Common myeloid progenitor, CD34-positive (primary cell): ENCODE data around the gene CALML6.

Experiments used
- CTCF ChIA-PET: fragments of 350-600 bp; sonication (Branson Sonifier 250); formaldehyde crosslinking; loops from one replicate; lab custom pipeline; 2021; ENCODE audit warnings: antibody characterized with exemption; lab: Charles Lee
- POLR2A ChIA-PET: fragments of 350-600 bp; sonication (Branson Sonifier 250); formaldehyde crosslinking; loops from one replicate; lab custom pipeline; 2021; ENCODE audit warnings: antibody characterized with exemption; lab: Charles Lee
- DNase-seq, 3 donors: peaks; one replicate each; pipeline versions ENCODE4 v3.0.0 to v3.0.0-alpha.2; 2013
- H3K27ac ChIP-seq, 2 experiments: 1 replicate in 1 of 2; 2 replicates in 1 of 2; pipeline ENCODE4 v1.7.0; 2013; ENCODE audit warnings: inconsistent platforms in 2 of 2, low read length in 2 of 2, mild to moderate bottlenecking in 2 of 2, low read depth in 1 of 2, moderate library complexity in 1 of 2; ENCODE audit not compliant: severe bottlenecking in 2 of 2, insufficient read depth in 1 of 2, poor library complexity in 1 of 2
- H3K27me3 ChIP-seq, 5 experiments: replicated peaks in 2 of 5; 1 replicate in 3 of 5; 2 replicates in 2 of 5; pipeline versions ENCODE4 v1.6.1 to v1.7.0; 2013; ENCODE audit warnings: low read length in 4 of 5, mild to moderate bottlenecking in 2 of 5, moderate library complexity in 2 of 5, inconsistent platforms in 1 of 5; ENCODE audit not compliant: insufficient read depth in 5 of 5, control insufficient read depth in 4 of 5
- H3K36me3 ChIP-seq, 4 experiments: 1 replicate in 2 of 4; 2 replicates in 2 of 4; pipeline versions ENCODE4 v1.6.1 to v1.7.0; 2013; ENCODE audit warnings: low read length in 3 of 4, control low read depth in 1 of 4, mild to moderate bottlenecking in 1 of 4; ENCODE audit not compliant: control insufficient read depth in 4 of 4, insufficient read depth in 4 of 4
- H3K4me1 ChIP-seq, 4 experiments: 1 replicate in 3 of 4; 2 replicates in 1 of 4; pipeline versions ENCODE4 v1.6.1 to v1.7.1; 2013; ENCODE audit warnings: low read length in 3 of 4, mild to moderate bottlenecking in 3 of 4, control low read depth in 1 of 4, inconsistent platforms in 1 of 4, moderate library complexity in 1 of 4; ENCODE audit not compliant: control insufficient read depth in 4 of 4, insufficient read depth in 4 of 4; ENCODE audit errors: control extremely low read depth in 1 of 4
- H3K4me3 ChIP-seq, 7 experiments: 1 replicate in 4 of 7; 2 replicates in 3 of 7; pipeline versions ENCODE4 v1.5.1 to v1.7.0; 2013; ENCODE audit warnings: mild to moderate bottlenecking in 7 of 7, low read length in 6 of 7, moderate library complexity in 6 of 7, inconsistent platforms in 2 of 7, low read depth in 2 of 7, control low read depth in 1 of 7; ENCODE audit not compliant: insufficient read depth in 4 of 7, control insufficient read depth in 1 of 7; ENCODE audit errors: extremely low read depth in 1 of 7
- H3K9me3 ChIP-seq, 5 experiments: 1 replicate in 4 of 5; 2 replicates in 1 of 5; pipeline versions ENCODE4 v1.6.1 to v1.7.1; 2013; ENCODE audit warnings: low read length in 4 of 5, mild to moderate bottlenecking in 2 of 5, inconsistent platforms in 1 of 5, low read depth in 1 of 5, moderate library complexity in 1 of 5; ENCODE audit not compliant: control insufficient read depth in 4 of 5, insufficient read depth in 2 of 5; ENCODE audit errors: control extremely low read depth in 1 of 5
- WGBS: methylation state at CpG from one replicate; pipeline ENCODE4 v1.1.5; 2013; ENCODE audit not compliant: insufficient coverage; 5-methylcytosine and 5-hydroxymethylcytosine counted together

CALML6 gene

DNA sequence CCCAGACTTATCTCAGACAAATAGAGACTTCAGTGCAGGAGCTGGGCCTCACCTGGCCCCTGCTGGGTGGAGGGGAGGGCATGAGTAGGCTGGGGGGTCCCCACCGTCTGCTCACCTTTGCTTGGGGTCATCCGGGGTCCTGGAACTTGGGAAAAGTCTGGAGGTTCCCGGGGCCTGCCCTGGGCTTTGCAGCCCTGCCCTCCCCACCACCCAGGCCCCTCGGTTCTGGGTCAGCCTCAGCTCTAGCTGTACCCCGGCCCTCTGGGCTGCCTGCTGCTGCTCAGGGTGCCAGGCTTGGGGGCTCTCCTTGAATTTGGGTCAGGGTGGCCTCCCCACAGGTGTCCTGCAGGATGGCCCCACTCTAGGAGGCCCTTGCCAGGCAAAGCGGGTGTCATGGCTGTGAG lies 6.4 kb downstream of the CALML6 start:
- DNase-seq: no peak
- H3K36me3 ChIP-seq: no peaks in the 10 kb centered on the region
- no peak overlapping the region for H3K27ac ChIP-seq
- peaks cover 0 to 17% (median 16%) of the 10 kb centered on the region in 4 experiments for H3K4me1 ChIP-seq
- 96% methylated on average over 6 of the region's 6 CpGs for WGBS
- POLR2A ChIA-PET: no interaction called here
- no peaks in the 10 kb centered on the region for H3K9me3 ChIP-seq
- CTCF ChIA-PET: no interaction called here
- no peak overlapping the region for H3K4me3 ChIP-seq
- H3K27me3 ChIP-seq: peaks cover 0 to 3% (median 0%) of the 10 kb centered on the region in 5 experiments

DNA sequence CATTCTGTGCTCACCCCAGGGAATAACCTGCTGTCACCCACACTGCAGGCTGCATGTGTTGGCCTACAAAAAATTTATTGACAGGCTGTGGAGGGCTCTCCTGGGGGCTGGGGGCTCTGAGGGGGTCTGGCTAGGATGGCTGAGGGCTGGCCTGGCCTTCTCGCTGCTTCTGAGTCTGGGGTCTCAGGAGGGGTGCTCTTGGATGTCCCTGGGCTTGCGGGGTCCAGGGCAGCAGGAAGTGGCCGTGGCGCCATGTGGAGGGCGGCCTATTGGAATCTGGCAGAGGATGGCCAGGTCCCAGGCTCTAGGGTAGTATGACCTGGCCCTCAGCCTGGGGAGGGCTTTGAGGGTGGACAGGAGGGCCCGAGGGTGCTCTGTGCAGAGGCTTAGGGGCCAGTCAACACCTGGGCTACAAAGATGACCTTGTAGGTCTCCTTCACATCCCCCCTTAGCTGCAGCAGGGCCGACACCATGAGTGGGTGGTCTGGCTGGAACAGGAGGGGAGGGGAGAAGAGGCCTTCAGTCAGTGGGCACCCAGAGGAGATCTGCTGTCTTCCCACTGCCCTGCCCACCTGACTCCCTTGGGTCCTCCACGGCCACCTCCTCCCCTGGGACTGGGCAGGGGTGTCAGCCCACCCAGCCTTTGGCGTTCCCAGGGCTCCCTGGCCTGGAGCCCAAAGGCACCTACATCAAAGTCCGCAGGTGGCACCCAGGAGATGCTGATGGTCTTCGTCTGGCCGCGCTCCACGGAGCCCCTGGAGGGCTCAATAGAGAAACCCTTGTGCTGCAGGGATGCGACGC lies 7.0 kb downstream of the CALML6 start:
- ChIA-PET POLR2A (no interaction called here), CTCF (no interaction called here)
- H3K27me3 ChIP-seq: peaks cover 0 to 3% (median 0%) of the 10 kb centered on the region in 5 experiments
- no peak for DNase-seq
- no peak overlapping the region for H3K4me3 ChIP-seq
- no peak overlapping the region for H3K27ac ChIP-seq
- H3K36me3 ChIP-seq: no peaks in the 10 kb centered on the region
- WGBS: 92% methylated on average over 14 of the region's 16 CpGs
- H3K9me3 ChIP-seq: no peaks in the 10 kb centered on the region
- H3K4me1 ChIP-seq: peaks cover 0 to 17% (median 16%) of the 10 kb centered on the region in 4 experiments

DNA sequence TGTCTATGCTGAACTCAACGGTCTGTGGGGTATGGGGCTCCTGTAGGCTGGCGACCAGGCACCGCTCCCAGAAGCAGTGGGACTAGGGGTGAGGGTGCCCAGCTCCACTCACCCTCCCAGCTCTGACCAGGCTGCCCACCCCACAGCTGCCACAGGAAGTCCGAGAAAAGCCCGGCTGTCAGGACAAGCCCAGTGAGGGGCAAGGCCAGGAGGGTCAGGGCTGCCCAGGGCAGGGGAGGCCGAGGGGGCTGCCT lies 7.6 kb downstream of the CALML6 start:
- Histone ChIP-seq H3K36me3 (no peaks in the 10 kb centered on the region), H3K9me3 (no peaks in the 10 kb centered on the region), H3K27me3 (peaks cover 0 to 3% (median 0%) of the 10 kb centered on the region in 5 experiments), H3K4me3 (no peak overlapping the region), H3K4me1 (peaks cover 0 to 17% (median 16%) of the 10 kb centered on the region in 4 experiments), H3K27ac (no peak overlapping the region)
- ChIA-PET CTCF (no interaction called here), POLR2A (no interaction called here)
- DNase-seq: no peak
- 91% methylated on average over 6 of the region's 6 CpGs for WGBS

DNA sequence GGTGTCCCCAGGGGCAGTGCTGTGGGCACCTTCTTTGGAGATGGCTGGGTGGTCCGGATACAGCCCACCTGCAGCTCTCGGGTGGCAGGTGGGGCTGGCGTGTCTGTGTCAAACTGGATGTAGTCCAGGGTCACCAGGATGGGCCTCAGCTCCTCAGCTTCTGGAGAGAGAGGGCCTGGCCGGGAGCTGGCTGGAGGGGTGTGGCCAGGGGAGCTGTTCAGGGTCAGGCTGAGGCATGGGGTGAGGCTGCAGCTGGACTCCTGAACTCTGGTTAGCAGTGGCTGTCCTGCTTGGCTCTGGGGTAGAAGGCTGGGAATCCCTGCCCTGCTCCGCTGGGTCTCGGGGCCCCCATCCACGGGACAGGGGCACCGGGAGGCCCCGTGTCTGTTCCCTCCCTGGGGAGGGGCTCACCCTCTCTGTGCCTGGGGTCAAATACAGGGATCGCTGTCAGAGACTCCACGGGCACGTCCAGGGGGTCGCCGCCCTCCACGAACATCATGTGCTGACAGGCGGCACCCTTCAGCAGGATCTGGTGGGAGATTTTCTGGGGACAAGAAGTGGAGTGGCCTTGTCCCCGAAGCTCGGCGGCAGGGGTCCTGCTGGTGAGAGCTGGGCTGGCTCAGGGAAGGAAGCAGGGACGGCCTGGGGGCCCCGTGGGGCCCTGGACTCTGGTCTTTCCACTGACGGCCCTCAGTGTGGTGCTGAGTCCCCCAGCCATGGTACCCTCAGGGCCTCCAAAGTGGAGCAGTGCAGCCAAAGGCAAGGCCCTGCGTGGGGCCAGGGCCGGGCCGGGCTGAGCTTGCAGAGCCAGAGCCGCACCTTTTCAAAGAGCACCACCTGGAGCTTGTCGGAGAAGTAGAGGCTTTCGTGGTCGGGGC lies 8.1 kb downstream of the CALML6 start:
- no peak for DNase-seq
- Histone ChIP-seq H3K27ac (no peak overlapping the region), H3K36me3 (no peaks in the 10 kb centered on the region), H3K4me1 (peaks cover 0 to 16% (median 15%) of the 10 kb centered on the region in 4 experiments), H3K9me3 (no peaks in the 10 kb centered on the region), H3K4me3 (no peak overlapping the region), H3K27me3 (peaks cover 0 to 3% (median 0%) of the 10 kb centered on the region in 5 experiments)
- ChIA-PET POLR2A (no interaction called here), CTCF (interaction anchor here (2.3 kb wide), 1 partner anchor 121 kb away, joined by 5 read pairs; no protein-coding TSS in a partner anchor)
- 83% methylated on average over 21 of the region's 29 CpGs for WGBS

DNA sequence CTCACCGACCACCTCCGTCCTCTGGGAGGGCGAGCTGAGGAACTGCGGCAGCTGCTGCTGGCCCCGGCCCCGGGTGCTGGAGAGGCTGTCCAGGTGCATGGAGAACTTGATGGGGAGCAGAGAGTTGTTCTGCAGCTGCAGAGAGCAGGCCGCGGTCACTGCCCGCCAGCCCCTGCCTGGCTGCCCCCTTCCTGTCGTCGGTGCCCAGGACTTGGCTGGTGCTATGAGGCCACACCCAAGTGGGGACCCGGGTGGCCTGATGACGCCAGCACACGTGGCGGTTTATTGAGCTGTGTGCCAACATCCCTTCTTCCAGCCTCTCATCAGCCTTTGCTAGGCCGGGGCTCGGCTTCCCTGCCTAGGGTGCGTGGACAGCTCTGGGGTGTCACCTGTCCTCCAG lies 9.3 kb downstream of the CALML6 start:
- peaks cover 0 to 7% (median 6%) of the 10 kb centered on the region in 4 experiments for H3K4me1 ChIP-seq

DNA sequence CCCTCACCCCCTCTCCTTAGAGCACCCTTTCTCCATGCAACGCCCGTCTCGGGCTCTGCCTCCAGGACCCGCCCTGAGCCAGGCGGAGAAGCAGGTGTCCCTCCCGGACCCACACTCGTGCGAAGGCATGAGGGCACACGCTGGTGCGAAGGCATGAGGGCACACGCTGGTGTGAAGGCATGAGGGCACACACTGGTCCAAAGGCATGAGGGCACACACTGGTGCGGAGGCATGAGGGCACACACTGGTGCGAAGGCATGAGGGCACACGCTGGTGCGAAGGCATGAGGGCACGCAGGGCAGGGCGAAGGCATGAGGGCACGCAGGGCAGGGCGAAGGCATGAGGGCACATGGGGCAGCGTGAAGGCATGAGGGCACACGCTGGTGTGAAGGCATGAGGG lies 9.8 kb downstream of the CALML6 start:
- CTCF ChIA-PET: interaction anchor here (2.3 kb wide), 1 partner anchor 119 kb away, joined by 5 read pairs; no protein-coding TSS in a partner anchor
- POLR2A ChIA-PET: no interaction called here
- H3K27ac ChIP-seq: no peak overlapping the region
- H3K36me3 ChIP-seq: no peaks in the 10 kb centered on the region
- no peak overlapping the region for H3K4me3 ChIP-seq
- H3K4me1 ChIP-seq: peaks cover 0 to 3% (median 2%) of the 10 kb centered on the region in 4 experiments
- H3K27me3 ChIP-seq: peaks cover 0 to 3% (median 0%) of the 10 kb centered on the region in 5 experiments
- DNase-seq: no peak
- H3K9me3 ChIP-seq: no peaks in the 10 kb centered on the region
- 96% methylated on average over 14 of the region's 21 CpGs for WGBS

More for the DNA sequence above, 9.3 kb downstream of the CALML6 start:
- Histone ChIP-seq H3K4me3 (no peak overlapping the region), H3K27me3 (peaks cover 0 to 3% (median 0%) of the 10 kb centered on the region in 5 experiments), H3K9me3 (no peaks in the 10 kb centered on the region), H3K27ac (no peak overlapping the region), H3K36me3 (no peaks in the 10 kb centered on the region)
- POLR2A ChIA-PET: no interaction called here
- DNase-seq: peak in 2 of 3 donors; percentile 13 to 32
- WGBS: 61% methylated on average over 13 of the region's 18 CpGs
- CTCF ChIA-PET: interaction anchor here (2.3 kb wide), 1 partner anchor 120 kb away, joined by 5 read pairs; no protein-coding TSS in a partner anchor
